ENCODE data around the gene EXOC3L1. TPM values are rescaled to one million over a fixed set of nuclear protein-coding genes. Genes with fewer than 3 reads are reported as not detected.

The EXOC3L1 gene
- total and polyA plus RNA-seq, 4 donors, result 9.7 to 16.5 (median 12.0) TPM

GRCh38 chr16:67154578-67155294 lies 35.2 kb downstream of the EXOC3L1 start:
- no peak overlapping the region for H3K4me3 ChIP-seq
- TF ChIP-seq CTCF (IDR thresholded peaks at IDR 0.05; ENCODE audit: control extremely low read depth, extremely low read depth), result no peak
- H3K9me3 ChIP-seq (ENCODE audit: control insufficient read depth in 4 of 4, insufficient read depth in 3 of 4, low read length in 3 of 4), result no peaks in the 10 kb centered on the region
- H3K27ac ChIP-seq (ENCODE audit: low read depth in 1 of 2, low read length in 1 of 2), result no peak overlapping the region
- DNase-seq, result no peak
- H3K36me3 ChIP-seq (ENCODE audit: control insufficient read depth in 4 of 4, insufficient read depth in 4 of 4, low read length in 4 of 4), result no peaks in the 10 kb centered on the region
- H3K4me1 ChIP-seq (ENCODE audit: control insufficient read depth in 5 of 5, insufficient read depth in 5 of 5, low read length in 5 of 5), result peaks cover 0 to 33% (median 4%) of the 10 kb centered on the region in 5 donors
- H3K9ac ChIP-seq (ENCODE audit: insufficient read depth in 1 of 2, low read length in 2 of 2), result no peak overlapping the region
- no peak for ATAC-seq (ENCODE audit: insufficient read depth, low FRiP score)
- peaks cover 0 to 44% (median 42%) of the 10 kb centered on the region in 3 donors for H3K27me3 ChIP-seq (ENCODE audit: control insufficient read depth in 3 of 3, insufficient read depth in 3 of 3, low read length in 2 of 3)
- WGBS, 2 donors, result 42 to 43% methylated on average over 55 to 61 of the region's 61 CpGs

- WGBS, 2 donors, result 61 to 65% methylated on average over 8 of the region's 8 CpGs
- H3K27ac ChIP-seq (ENCODE audit: low read depth in 1 of 2, low read length in 1 of 2), result no peak overlapping the region
- H3K4me1 ChIP-seq (ENCODE audit: control insufficient read depth in 5 of 5, insufficient read depth in 5 of 5, low read length in 5 of 5), result peaks cover 0 to 24% (median 4%) of the 10 kb centered on the region in 5 donors
- no peaks in the 10 kb centered on the region for H3K9me3 ChIP-seq (ENCODE audit: control insufficient read depth in 4 of 4, insufficient read depth in 3 of 4, low read length in 3 of 4)
- no peak overlapping the region for H3K9ac ChIP-seq (ENCODE audit: insufficient read depth in 1 of 2, low read length in 2 of 2)
- no peak for TF ChIP-seq CTCF (IDR thresholded peaks at IDR 0.05; ENCODE audit: control extremely low read depth, extremely low read depth)
- peaks cover 0 to 25% (median 19%) of the 10 kb centered on the region in 3 donors for H3K27me3 ChIP-seq (ENCODE audit: control insufficient read depth in 3 of 3, insufficient read depth in 3 of 3, low read length in 2 of 3)
- peaks cover 0 to 19% (median 9%) of the 10 kb centered on the region in 4 donors for H3K36me3 ChIP-seq (ENCODE audit: control insufficient read depth in 4 of 4, insufficient read depth in 4 of 4, low read length in 4 of 4)
- DNase-seq (no peak), ATAC-seq (ENCODE audit: insufficient read depth, low FRiP score) (no peak)
- H3K4me3 ChIP-seq, result no peak overlapping the region
These were observed 38.4 kb downstream of the EXOC3L1 start for GRCh38 chr16:67151431-67152097.

GRCh38 chr16:67150833-67151396 lies 39.0 kb downstream of the EXOC3L1 start, which contains the start of gene B3GNT9:
Gene B3GNT9, minus strand, starts transcription at chr16:67150998. Its CDS starts 513 bp downstream, at chr16:67150485.
- TF ChIP-seq CTCF (IDR thresholded peaks at IDR 0.05; ENCODE audit: control extremely low read depth, extremely low read depth), result no peak
- H3K36me3 ChIP-seq (ENCODE audit: control insufficient read depth in 4 of 4, insufficient read depth in 4 of 4, low read length in 4 of 4), result peaks cover 0 to 25% (median 15%) of the 10 kb centered on the region in 4 donors
- DNase-seq (peak; percentile 88 to 94 (median 92)), ATAC-seq (ENCODE audit: insufficient read depth, low FRiP score) (peak; percentile 68)
- 1% methylated on average over 33 to 34 of the region's 34 CpGs for WGBS, 2 donors
- peak within 1 kb of the TSS; percentile 60 for H3K4me3 ChIP-seq
- peak within 1 kb of the TSS; percentile 65 to 78 for H3K27ac ChIP-seq (ENCODE audit: low read depth in 1 of 2, low read length in 1 of 2)
- no peaks in the 10 kb centered on the region for H3K9me3 ChIP-seq (ENCODE audit: control insufficient read depth in 4 of 4, insufficient read depth in 3 of 4, low read length in 3 of 4)
- peaks cover 0 to 24% (median 4%) of the 10 kb centered on the region in 5 donors for H3K4me1 ChIP-seq (ENCODE audit: control insufficient read depth in 5 of 5, insufficient read depth in 5 of 5, low read length in 5 of 5)
- H3K27me3 ChIP-seq (ENCODE audit: control insufficient read depth in 3 of 3, insufficient read depth in 3 of 3, low read length in 2 of 3), result peaks cover 0 to 18% (median 13%) of the 10 kb centered on the region in 3 donors
- peak within 1 kb of the TSS in 1 of 2 donors; percentile 62 for H3K9ac ChIP-seq (ENCODE audit: insufficient read depth in 1 of 2, low read length in 2 of 2)

Measured in lung (tissue), 12 donors.